HUES48 (cell line): ENCODE results near the gene ASTN2.

Source experiments
- H3K27ac ChIP-seq: one replicate; pipeline ENCODE4 v1.7.0; 2013; ENCODE audit warnings: low read depth, low read length, inconsistent platforms
- H3K27me3 ChIP-seq: 2 replicates; pipeline ENCODE4 v1.6.1; 2013; ENCODE audit warnings: mild to moderate bottlenecking, low read length; ENCODE audit not compliant: control insufficient read depth, insufficient read depth
- H3K36me3 ChIP-seq: 2 replicates; pipeline ENCODE4 v1.6.1; 2013; ENCODE audit warnings: low read length; ENCODE audit not compliant: control insufficient read depth, insufficient read depth
- H3K4me1 ChIP-seq: 2 replicates; pipeline ENCODE4 v1.6.1; 2013; ENCODE audit warnings: mild to moderate bottlenecking, low read length; ENCODE audit not compliant: control insufficient read depth, insufficient read depth
- H3K4me3 ChIP-seq: 2 replicates; pipeline ENCODE4 v1.5.1; 2013; ENCODE audit warnings: mild to moderate bottlenecking, low read depth, low read length
- H3K9ac ChIP-seq: 2 replicates; pipeline ENCODE4 v1.6.1; 2013; ENCODE audit warnings: mild to moderate bottlenecking, low read depth, low read length, moderate library complexity
- H3K9me3 ChIP-seq: 2 replicates; pipeline ENCODE4 v1.6.1; 2013; ENCODE audit warnings: low read length; ENCODE audit not compliant: control insufficient read depth, insufficient read depth

ASTN2 gene

DNA sequence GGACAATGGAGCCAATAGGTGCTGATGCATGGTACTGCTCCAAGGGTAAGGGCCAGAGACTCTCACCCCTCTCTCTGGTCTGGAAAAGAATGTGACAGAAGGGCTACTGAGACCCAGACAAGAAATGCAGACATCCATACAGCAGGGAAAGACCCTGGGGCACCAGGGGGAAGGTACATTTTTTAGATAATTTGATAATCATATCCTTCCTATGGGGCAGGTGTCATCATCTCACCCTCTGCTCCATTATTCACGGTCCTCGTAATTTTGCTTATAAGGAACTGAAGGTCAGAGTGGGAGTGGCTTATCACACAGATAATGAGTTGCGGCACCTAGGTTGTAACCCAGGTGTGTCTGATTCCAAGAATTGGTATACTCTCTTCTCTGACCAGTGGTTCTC is 637.7 kb downstream of the ASTN2 start:
- Histone ChIP-seq H3K4me1 (peaks cover 7% of the 10 kb centered on the region), H3K9ac (no peak overlapping the region), H3K27ac (no peak overlapping the region), H3K36me3 (no peaks in the 10 kb centered on the region), H3K9me3 (no peaks in the 10 kb centered on the region), H3K27me3 (no peaks in the 10 kb centered on the region), H3K4me3 (no peak overlapping the region)

DNA sequence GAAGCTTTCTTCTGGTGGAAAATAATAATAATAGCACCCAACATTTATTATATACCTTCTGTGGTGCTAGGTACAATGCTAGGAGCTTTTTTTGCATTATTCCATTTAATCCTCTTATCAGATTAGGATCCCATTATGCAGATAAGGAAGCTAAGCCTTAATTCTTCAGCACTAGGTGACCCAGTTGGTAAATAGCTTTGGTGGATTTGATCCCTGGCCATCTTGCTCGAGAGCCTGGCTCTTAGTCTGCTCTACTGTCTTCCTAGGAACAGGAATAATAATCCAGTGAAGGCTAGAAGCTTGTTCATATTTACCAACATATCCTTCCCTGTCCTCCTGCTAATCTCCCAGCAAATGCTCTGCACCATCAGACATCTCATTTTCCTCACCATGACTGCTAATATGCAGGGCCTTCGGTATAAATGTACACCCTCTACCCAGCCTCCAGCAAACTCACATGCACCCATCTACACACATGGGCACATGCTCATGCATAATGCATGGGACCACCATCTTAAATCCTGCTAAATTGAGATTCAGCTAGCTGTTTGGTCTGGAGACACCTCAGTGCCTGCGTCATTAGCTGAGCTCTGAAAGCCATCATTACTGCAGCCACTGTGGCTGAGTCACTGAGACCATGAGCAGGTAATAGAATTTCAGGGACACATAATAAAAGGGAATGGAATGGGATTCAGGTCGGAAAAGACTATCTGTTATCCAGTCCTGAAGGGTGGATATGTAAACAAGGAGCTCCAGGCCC is 640.3 kb downstream of the ASTN2 start:
- no peaks in the 10 kb centered on the region for H3K36me3 ChIP-seq
- H3K9me3 ChIP-seq = no peaks in the 10 kb centered on the region
- H3K27me3 ChIP-seq = no peaks in the 10 kb centered on the region
- no peak overlapping the region for H3K4me3 ChIP-seq
- H3K4me1 ChIP-seq = no peaks in the 10 kb centered on the region
- H3K9ac ChIP-seq = no peak overlapping the region
- no peak overlapping the region for H3K27ac ChIP-seq

DNA sequence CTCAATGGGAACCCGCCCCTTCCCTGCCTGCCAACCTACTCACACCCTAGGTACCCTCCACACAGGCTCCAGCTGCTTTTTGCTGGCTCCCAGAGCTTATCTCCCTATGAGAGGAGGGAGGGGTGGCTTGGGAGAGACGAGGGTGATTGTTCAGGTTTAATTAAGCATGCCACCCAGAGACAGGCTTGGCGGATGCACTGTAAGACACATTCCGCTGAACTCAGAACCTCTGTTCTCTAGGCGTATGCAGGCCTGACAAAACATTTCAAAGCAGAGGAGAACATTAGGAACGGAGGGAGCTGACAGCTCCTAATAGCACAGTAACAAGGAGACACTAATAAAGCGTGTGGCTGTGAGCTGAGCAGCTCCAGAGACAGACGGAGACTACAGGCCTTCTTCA is 647.6 kb downstream of the ASTN2 start:
- Histone ChIP-seq H3K9ac (no peak overlapping the region), H3K27ac (no peak overlapping the region), H3K4me3 (no peak overlapping the region), H3K9me3 (no peaks in the 10 kb centered on the region), H3K4me1 (no peaks in the 10 kb centered on the region), H3K36me3 (no peaks in the 10 kb centered on the region), H3K27me3 (no peaks in the 10 kb centered on the region)

DNA sequence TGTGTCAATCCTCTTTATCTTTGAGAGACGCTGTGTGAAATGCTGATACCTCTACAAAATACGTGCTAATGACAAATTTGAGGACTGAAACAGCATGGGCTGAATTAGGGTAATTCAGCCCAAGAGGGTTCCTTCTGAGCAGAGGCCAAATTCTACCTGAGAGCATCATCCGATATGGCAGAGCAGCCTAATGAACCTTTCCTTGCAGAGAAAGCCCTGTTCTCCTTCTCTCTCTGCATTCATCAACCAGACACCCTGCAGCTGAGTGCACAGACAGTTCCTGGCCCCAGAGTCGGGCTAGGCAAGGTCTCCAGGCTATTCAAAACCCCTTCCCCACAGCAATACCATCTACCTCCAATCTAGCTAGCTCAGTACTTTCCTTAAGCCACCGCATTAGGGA is 649.8 kb downstream of the ASTN2 start:
- Histone ChIP-seq H3K9me3 (no peaks in the 10 kb centered on the region), H3K36me3 (no peaks in the 10 kb centered on the region), H3K4me1 (no peaks in the 10 kb centered on the region), H3K27me3 (no peaks in the 10 kb centered on the region), H3K4me3 (no peak overlapping the region), H3K9ac (no peak overlapping the region), H3K27ac (no peak overlapping the region)

DNA sequence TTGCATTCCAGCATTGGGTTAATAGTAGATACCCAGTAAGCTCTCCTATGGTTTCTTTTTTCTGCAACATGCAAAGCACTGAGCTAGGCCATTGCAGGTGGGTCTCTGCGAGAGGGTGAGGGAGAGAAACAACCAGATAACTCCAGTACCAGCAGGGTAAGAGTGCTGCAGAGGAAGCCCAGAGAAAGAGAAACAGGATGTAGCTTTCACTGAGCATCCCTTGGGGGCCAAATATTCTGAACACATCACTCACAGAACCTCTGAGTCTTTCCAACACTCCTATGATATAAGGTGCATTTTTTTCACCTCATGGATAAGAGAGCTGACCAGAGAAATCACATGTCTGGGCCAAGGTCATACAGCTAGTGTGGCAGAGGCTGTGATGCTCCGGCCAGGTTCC is 651.1 kb downstream of the ASTN2 start:
- no peak overlapping the region for H3K27ac ChIP-seq
- H3K36me3 ChIP-seq = no peaks in the 10 kb centered on the region
- no peaks in the 10 kb centered on the region for H3K27me3 ChIP-seq
- no peak overlapping the region for H3K4me3 ChIP-seq
- H3K9ac ChIP-seq = no peak overlapping the region
- H3K4me1 ChIP-seq = no peaks in the 10 kb centered on the region
- no peaks in the 10 kb centered on the region for H3K9me3 ChIP-seq

DNA sequence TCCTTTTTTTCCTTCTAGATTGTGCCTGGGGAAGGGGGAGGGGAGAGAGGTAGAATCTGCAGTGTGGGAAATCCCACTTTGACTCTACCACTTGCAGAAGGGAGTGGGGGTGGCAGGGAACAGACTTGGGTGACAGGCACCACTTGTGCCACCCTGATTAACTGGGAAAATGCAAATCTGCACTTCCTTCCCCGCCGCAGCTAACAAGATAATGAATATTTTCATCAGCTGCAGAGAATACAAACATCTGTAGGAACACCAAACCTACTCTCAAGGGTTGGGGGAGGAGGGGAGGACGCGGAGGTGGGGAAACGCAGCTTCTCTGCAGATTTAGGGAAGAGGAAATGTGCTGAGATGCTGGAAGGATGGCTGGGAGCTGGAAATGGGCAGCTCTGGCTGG is 654.2 kb downstream of the ASTN2 start:
- Histone ChIP-seq H3K27me3 (no peaks in the 10 kb centered on the region), H3K27ac (no peak overlapping the region), H3K36me3 (no peaks in the 10 kb centered on the region), H3K9ac (no peak overlapping the region), H3K9me3 (no peaks in the 10 kb centered on the region), H3K4me1 (no peaks in the 10 kb centered on the region), H3K4me3 (no peak overlapping the region)

DNA sequence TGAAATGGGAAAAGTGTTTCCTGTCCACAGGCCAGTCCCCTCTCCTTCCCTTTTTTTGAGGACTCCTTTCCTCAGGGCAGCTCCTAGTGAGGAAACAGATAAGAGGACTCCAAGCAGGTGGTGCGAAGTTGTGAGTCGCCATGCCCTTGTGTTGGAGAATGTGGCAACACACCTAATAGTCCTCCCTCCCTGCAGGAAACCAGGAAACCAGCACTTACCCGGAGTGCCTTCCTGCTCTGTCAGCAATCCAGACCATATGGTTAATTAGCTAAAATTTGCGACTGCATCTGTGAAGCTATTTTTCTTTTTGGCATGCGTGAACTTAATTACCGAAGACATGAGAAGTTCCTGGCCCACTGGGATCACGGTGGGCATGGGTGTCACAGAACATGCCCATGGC is 657.8 kb downstream of the ASTN2 start:
- H3K27me3 ChIP-seq = no peaks in the 10 kb centered on the region
- H3K4me1 ChIP-seq = no peaks in the 10 kb centered on the region
- no peaks in the 10 kb centered on the region for H3K36me3 ChIP-seq
- H3K27ac ChIP-seq = no peak overlapping the region
- no peak overlapping the region for H3K9ac ChIP-seq
- H3K4me3 ChIP-seq = no peak overlapping the region
- no peaks in the 10 kb centered on the region for H3K9me3 ChIP-seq

DNA sequence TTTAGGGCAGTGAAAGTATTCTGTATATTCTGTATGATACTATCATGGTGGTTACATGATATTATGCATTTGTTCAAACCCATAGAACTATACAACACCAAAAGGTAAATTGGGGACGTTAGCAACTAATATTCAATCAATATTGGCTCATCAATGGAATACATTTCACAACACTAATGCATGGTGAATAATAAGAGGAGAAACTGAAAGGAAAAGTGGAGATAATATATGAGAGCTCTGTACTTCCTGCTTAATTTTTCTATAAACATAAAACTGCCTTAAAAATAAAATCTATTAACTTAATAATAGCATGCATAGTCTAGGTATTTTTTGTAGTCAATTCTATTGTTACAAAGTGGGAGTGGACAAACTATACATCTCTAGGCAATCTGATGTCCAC is 661.5 kb downstream of the ASTN2 start:
- Histone ChIP-seq H3K36me3 (no peaks in the 10 kb centered on the region), H3K4me1 (0 out of 2 replicates have a peak, but pooled peaks cover 4% of the 10 kb centered on the region)

DNA sequence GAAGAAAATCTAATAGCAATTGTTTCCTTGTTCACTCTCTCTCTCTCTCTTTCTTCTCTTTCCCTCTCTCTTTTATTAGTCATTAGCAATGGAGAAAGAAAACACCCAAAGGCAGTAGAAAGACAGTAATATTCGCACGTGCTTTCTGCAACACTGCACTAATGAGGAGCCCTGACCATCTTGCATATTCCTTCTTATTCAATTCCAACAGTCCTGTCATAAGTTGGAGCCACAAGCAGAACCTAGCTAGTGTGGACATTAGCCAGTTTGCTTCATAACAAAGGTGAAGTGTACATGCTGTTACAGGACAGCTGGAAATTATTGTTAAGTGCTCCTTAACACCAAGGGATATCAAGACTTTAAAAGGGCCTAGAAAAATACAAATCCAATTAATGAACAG is 664.3 kb downstream of the ASTN2 start:
- Histone ChIP-seq H3K9me3 (no peaks in the 10 kb centered on the region), H3K36me3 (no peaks in the 10 kb centered on the region), H3K27me3 (no peaks in the 10 kb centered on the region), H3K4me1 (0 out of 2 replicates have a peak, but pooled peaks cover 4% of the 10 kb centered on the region), H3K9ac (no peak overlapping the region), H3K4me3 (no peak overlapping the region), H3K27ac (no peak overlapping the region)

More for the DNA sequence above, 661.5 kb downstream of the ASTN2 start:
- H3K27me3 ChIP-seq = no peaks in the 10 kb centered on the region
- H3K9ac ChIP-seq = no peak overlapping the region
- H3K9me3 ChIP-seq = no peaks in the 10 kb centered on the region
- H3K27ac ChIP-seq = no peak overlapping the region
- no peak overlapping the region for H3K4me3 ChIP-seq

DNA sequence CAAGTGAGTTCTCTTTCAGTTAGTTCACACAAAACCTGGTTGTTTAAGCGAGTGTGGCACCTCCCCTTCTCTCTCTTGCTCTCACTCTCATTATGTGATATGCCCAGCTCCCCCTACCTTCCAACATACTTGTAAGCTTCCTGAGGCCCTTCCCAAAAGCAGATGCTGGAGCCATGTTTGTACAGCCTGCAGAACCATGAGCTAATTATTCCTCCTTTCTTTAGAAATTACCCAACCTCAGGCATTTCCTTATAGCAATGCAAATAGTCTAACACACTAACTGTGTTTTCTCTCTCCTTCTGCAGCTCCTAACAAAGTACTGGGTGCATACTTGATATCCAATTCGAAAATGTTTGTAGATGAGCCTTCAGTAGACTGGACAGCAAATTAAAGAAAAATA is 665.1 kb downstream of the ASTN2 start:
- no peak overlapping the region for H3K27ac ChIP-seq
- no peak overlapping the region for H3K9ac ChIP-seq
- H3K36me3 ChIP-seq = no peaks in the 10 kb centered on the region
- no peak overlapping the region for H3K4me3 ChIP-seq
- H3K27me3 ChIP-seq = no peaks in the 10 kb centered on the region
- no peaks in the 10 kb centered on the region for H3K9me3 ChIP-seq
- 0 out of 2 replicates have a peak, but pooled peaks cover 4% of the 10 kb centered on the region for H3K4me1 ChIP-seq

DNA sequence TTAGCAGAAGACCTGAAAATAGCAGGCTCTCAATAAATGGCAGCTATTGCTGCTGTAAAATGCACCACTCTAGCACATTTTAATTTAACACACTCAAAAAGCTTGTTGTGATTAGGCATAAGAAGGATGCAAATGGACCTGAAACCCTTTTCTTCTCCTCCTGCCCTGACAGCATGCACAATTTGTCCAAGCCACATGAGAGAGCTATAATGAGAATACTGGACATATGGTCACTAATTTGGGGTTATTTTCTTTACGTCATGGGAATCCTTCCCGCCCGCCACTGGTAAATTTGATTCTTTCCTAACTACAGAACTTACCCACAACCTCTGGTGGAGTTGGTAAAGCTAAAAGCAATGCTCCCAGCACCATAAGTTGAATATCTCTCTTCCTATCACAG is 665.7 kb downstream of the ASTN2 start:
- H3K4me3 ChIP-seq = no peak overlapping the region
- 0 out of 2 replicates have a peak, but pooled peaks cover 4% of the 10 kb centered on the region for H3K4me1 ChIP-seq
- no peaks in the 10 kb centered on the region for H3K27me3 ChIP-seq
- H3K9me3 ChIP-seq = no peaks in the 10 kb centered on the region
- no peaks in the 10 kb centered on the region for H3K36me3 ChIP-seq
- no peak overlapping the region for H3K27ac ChIP-seq
- H3K9ac ChIP-seq = no peak overlapping the region
